Body of pancreas (tissue), 4 donors: ENCODE results near the gene CCDC141. TPM values are rescaled to one million over a fixed set of nuclear protein-coding genes. Genes with fewer than 3 reads are reported as not detected.

Source experiments
- ATAC-seq: fragments of 150-250 bp; one replicate; pipeline ENCODE4 v1.9.1; 2016
- DNase-seq, 4 donors: peaks; one replicate each; pipeline ENCODE4 v3.0.0-alpha.2; 2019
- H3K27ac ChIP-seq, 4 donors: fragments of 200-600 bp; sonication (generic); 1 replicate in 3 of 4; 2 replicates in 1 of 4; pipeline versions ENCODE4 v1.5.1 to v1.6.1; 2016 to 2019; ENCODE audit warnings: mild to moderate bottlenecking in 1 of 4, mixed read lengths in 1 of 4, moderate library complexity in 1 of 4
- H3K27me3 ChIP-seq, 2 donors: fragments of 200-600 bp; sonication (generic); one replicate each; pipeline ENCODE4 v1.6.0; 2016; ENCODE audit warnings: mild to moderate bottlenecking in 1 of 2
- H3K36me3 ChIP-seq, 2 donors: fragments of 200-600 bp; sonication (generic); replicated peaks in 1 of 2; 2 replicates each; pipeline ENCODE4 v1.5.1; 2016; ENCODE audit warnings: low read depth in 2 of 2; ENCODE audit not compliant: insufficient read depth in 1 of 2
- H3K4me1 ChIP-seq: fragments of 200-600 bp; sonication (generic); one replicate; pipeline ENCODE4 v1.6.0; 2016
- H3K4me3 ChIP-seq, 2 donors: fragments of 200-600 bp; sonication (generic); 1 replicate in 1 of 2; 2 replicates in 1 of 2; pipeline ENCODE4 v1.5.1; 2016 to 2019
- H3K9me3 ChIP-seq, 3 donors: fragments of 200-600 bp; sonication (generic); 1 replicate in 2 of 3; 2 replicates in 1 of 3; pipeline ENCODE4 v1.5.1; 2016
- POLR2A ChIP-seq, 3 donors: fragments of 450-650 bp; IDR thresholded peaks; one replicate each; pipeline ENCODE4 v1.6.1; 2016; ENCODE audit warnings: antibody characterized with exemption in 3 of 3, mild to moderate bottlenecking in 2 of 3
- WGBS, 2 donors: methylation state at CpG; one replicate each; pipeline ENCODE4 v1.1.5; 2017; 5-methylcytosine and 5-hydroxymethylcytosine counted together
- intact Hi-C: fragments of 100-400 bp; cut with DNase I; formaldehyde crosslinking; loops from one replicate; pipeline ENCODE4 v1.15.1; 2023
- total RNA-seq, 2 donors: library from RNA; depleted of rRNA; stranded (reverse); fragments of >200 nt; gene quantifications; one replicate each; pipeline ENCODE4 v1.1.0, GENCODE V29; 2016
- TF ChIP-seq, protein P1 (sequence below), 7 experiments: fragments of 450-650 bp in 4 of 7; fragments of 200-600 bp in 3 of 7; sonication (generic) in 3 of 7; IDR thresholded peaks; one replicate each; pipeline ENCODE4 v1.5.1; 2016 to 2019; ENCODE audit warnings: antibody characterized with exemption in 7 of 7

The CCDC141 gene
- total RNA-seq, 2 donors from 2014 or later, result 13.7 to 19.4 TPM

- DNase-seq (no peak), ATAC-seq (no peak)
- H3K27ac ChIP-seq, result no peak overlapping the region
- TF ChIP-seq, protein P1, sequence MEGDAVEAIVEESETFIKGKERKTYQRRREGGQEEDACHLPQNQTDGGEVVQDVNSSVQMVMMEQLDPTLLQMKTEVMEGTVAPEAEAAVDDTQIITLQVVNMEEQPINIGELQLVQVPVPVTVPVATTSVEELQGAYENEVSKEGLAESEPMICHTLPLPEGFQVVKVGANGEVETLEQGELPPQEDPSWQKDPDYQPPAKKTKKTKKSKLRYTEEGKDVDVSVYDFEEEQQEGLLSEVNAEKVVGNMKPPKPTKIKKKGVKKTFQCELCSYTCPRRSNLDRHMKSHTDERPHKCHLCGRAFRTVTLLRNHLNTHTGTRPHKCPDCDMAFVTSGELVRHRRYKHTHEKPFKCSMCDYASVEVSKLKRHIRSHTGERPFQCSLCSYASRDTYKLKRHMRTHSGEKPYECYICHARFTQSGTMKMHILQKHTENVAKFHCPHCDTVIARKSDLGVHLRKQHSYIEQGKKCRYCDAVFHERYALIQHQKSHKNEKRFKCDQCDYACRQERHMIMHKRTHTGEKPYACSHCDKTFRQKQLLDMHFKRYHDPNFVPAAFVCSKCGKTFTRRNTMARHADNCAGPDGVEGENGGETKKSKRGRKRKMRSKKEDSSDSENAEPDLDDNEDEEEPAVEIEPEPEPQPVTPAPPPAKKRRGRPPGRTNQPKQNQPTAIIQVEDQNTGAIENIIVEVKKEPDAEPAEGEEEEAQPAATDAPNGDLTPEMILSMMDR (IDR thresholded peaks at IDR 0.05), result no peak
- no peak for TF ChIP-seq POLR2A (IDR thresholded peaks at IDR 0.05)
- no peaks in the 10 kb centered on the region for H3K36me3 ChIP-seq
- H3K4me1 ChIP-seq, result no peaks in the 10 kb centered on the region
- no peaks in the 10 kb centered on the region for H3K9me3 ChIP-seq
- no peaks in the 10 kb centered on the region for H3K27me3 ChIP-seq
- intact Hi-C loops, result no loop called here
- no peak overlapping the region for H3K4me3 ChIP-seq
Measured at GRCh38 chr2:178899656-178900055, 150.3 kb downstream of the CCDC141 start.

GRCh38 chr2:178895872-178896271 lies 154.1 kb downstream of the CCDC141 start:
- no peak for ATAC-seq
- intact Hi-C loops, result no loop called here

GRCh38 chr2:178895171-178895570 lies 154.8 kb downstream of the CCDC141 start:
- no peak for ATAC-seq
- no peaks in the 10 kb centered on the region for H3K27me3 ChIP-seq
- no peak overlapping the region for H3K4me3 ChIP-seq
- no peaks in the 10 kb centered on the region for H3K4me1 ChIP-seq
- TF ChIP-seq, protein P1 (IDR thresholded peaks at IDR 0.05), result no peak
- TF ChIP-seq POLR2A (IDR thresholded peaks at IDR 0.05), result no peak
- no peak for DNase-seq
- H3K9me3 ChIP-seq, result no peaks in the 10 kb centered on the region
- no peaks in the 10 kb centered on the region for H3K36me3 ChIP-seq
- 83 to 87% methylated on average over 2 of the region's 2 CpGs for WGBS, 2 donors
- H3K27ac ChIP-seq, result no peak overlapping the region
- intact Hi-C loops, result no loop called here

More at GRCh38 chr2:178895872-178896271, 154.1 kb downstream of the CCDC141 start:
- TF ChIP-seq POLR2A (IDR thresholded peaks at IDR 0.05), result no peak
- TF ChIP-seq, protein P1 (IDR thresholded peaks at IDR 0.05), result no peak
- Histone ChIP-seq H3K4me1 (no peaks in the 10 kb centered on the region), H3K9me3 (no peaks in the 10 kb centered on the region), H3K27ac (no peak overlapping the region), H3K36me3 (no peaks in the 10 kb centered on the region), H3K4me3 (no peak overlapping the region), H3K27me3 (no peaks in the 10 kb centered on the region)
- no peak for DNase-seq
- WGBS, 2 donors, result 78 to 79% methylated on average over 2 of the region's 2 CpGs

- Histone ChIP-seq H3K4me3 (no peak overlapping the region), H3K27me3 (no peaks in the 10 kb centered on the region), H3K27ac (no peak overlapping the region), H3K36me3 (no peaks in the 10 kb centered on the region), H3K9me3 (no peaks in the 10 kb centered on the region), H3K4me1 (no peaks in the 10 kb centered on the region)
- TF ChIP-seq, protein P1 (IDR thresholded peaks at IDR 0.05), result no peak
- no peak for TF ChIP-seq POLR2A (IDR thresholded peaks at IDR 0.05)
- WGBS, 2 donors, result 76 to 78% methylated on average over 5 of the region's 5 CpGs
- no peak for DNase-seq
- no peak for ATAC-seq
- intact Hi-C loops, result no loop called here
Measured at GRCh38 chr2:178892751-178893625, 156.9 kb downstream of the CCDC141 start.
